GM12875 (cell line): ENCODE measurements around the gene PIGZ.

Experiments used
- H3K4me3 ChIP-seq: one replicate; pipeline ENCODE4 v1.5.1; 2011; ENCODE audit warnings: low read depth, low read length, control low read depth
- TF ChIP-seq, protein P1 (sequence below): IDR thresholded peaks from 2 replicates; pipeline ENCODE4 v1.5.1; 2011; ENCODE audit warnings: low read depth, mild to moderate bottlenecking, control low read depth, inconsistent platforms, low read length, moderate library complexity, borderline replicate concordance; ENCODE audit not compliant: insufficient read depth

PIGZ gene

GRCh38 chr3:197006860-197007259 is 38.2 kb upstream of the PIGZ start:
- TF ChIP-seq, protein P1, sequence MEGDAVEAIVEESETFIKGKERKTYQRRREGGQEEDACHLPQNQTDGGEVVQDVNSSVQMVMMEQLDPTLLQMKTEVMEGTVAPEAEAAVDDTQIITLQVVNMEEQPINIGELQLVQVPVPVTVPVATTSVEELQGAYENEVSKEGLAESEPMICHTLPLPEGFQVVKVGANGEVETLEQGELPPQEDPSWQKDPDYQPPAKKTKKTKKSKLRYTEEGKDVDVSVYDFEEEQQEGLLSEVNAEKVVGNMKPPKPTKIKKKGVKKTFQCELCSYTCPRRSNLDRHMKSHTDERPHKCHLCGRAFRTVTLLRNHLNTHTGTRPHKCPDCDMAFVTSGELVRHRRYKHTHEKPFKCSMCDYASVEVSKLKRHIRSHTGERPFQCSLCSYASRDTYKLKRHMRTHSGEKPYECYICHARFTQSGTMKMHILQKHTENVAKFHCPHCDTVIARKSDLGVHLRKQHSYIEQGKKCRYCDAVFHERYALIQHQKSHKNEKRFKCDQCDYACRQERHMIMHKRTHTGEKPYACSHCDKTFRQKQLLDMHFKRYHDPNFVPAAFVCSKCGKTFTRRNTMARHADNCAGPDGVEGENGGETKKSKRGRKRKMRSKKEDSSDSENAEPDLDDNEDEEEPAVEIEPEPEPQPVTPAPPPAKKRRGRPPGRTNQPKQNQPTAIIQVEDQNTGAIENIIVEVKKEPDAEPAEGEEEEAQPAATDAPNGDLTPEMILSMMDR = no peak
- no peak overlapping the region for H3K4me3 ChIP-seq

GRCh38 chr3:197006446-197006845 is 37.8 kb upstream of the PIGZ start:
- TF ChIP-seq, protein P1 = no peak
- no peak overlapping the region for H3K4me3 ChIP-seq

GRCh38 chr3:197003461-197004385 is 35.1 kb upstream of the PIGZ start:
- TF ChIP-seq, protein P1 = no peak
- peak overlapping the region; percentile 62 for H3K4me3 ChIP-seq

- TF ChIP-seq, protein P1 = peak; percentile 85
- H3K4me3 ChIP-seq = peak overlapping the region; percentile 62
Observed at GRCh38 chr3:197002701-197003454, 34.2 kb upstream of the PIGZ start.

DNA sequence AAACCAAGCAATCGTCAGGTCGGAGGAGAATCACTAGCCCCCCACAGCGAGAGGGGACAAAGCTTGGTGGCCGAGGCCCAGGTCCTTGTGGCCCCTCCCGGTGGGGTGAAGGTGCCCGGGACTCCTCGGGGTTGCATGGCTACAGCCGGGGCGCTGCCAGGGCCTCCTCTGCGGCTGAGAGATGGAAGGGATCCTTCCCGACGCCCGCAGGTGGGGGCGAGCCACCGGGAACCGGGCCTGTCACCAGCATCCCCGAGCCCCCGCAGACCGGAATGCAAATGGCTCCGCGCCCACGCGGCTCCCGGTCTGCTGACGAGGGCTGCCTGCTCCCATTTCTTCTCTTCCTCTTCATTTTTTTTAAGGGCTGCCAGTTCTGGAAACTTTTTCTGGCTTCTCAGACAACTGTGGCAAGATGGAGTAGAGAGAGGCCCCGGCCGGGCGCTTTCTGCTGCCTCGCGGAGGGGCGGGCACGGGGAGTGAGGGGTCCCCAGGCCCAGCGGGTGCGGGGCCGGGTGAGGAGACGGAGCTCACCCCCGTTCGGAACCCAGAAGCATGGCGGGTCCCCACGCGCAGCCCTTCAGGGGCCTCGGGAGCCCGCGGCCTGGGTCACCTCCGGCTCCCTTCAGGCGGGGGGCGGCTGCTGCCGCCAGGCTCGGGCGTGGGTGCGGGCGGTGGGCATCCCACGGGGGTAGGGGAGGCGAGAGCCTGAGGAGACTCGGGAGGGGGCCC is 33.5 kb upstream of the PIGZ start:
- TF ChIP-seq, protein P1 = no peak
- H3K4me3 ChIP-seq = peak overlapping the region; percentile 62

GRCh38 chr3:197001106-197001971 is 32.7 kb upstream of the PIGZ start:
- H3K4me3 ChIP-seq = no peak overlapping the region
- TF ChIP-seq, protein P1 = no peak
